Measurements from ENCODE around the gene DLL3.
"Not testable (repeated sequence)": the region's sequence is repeated elsewhere in the genome, so short reads cannot be mapped to it uniquely, and the experiment has no call there.

Gene DLL3, protein sequence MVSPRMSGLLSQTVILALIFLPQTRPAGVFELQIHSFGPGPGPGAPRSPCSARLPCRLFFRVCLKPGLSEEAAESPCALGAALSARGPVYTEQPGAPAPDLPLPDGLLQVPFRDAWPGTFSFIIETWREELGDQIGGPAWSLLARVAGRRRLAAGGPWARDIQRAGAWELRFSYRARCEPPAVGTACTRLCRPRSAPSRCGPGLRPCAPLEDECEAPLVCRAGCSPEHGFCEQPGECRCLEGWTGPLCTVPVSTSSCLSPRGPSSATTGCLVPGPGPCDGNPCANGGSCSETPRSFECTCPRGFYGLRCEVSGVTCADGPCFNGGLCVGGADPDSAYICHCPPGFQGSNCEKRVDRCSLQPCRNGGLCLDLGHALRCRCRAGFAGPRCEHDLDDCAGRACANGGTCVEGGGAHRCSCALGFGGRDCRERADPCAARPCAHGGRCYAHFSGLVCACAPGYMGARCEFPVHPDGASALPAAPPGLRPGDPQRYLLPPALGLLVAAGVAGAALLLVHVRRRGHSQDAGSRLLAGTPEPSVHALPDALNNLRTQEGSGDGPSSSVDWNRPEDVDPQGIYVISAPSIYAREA

DNA sequence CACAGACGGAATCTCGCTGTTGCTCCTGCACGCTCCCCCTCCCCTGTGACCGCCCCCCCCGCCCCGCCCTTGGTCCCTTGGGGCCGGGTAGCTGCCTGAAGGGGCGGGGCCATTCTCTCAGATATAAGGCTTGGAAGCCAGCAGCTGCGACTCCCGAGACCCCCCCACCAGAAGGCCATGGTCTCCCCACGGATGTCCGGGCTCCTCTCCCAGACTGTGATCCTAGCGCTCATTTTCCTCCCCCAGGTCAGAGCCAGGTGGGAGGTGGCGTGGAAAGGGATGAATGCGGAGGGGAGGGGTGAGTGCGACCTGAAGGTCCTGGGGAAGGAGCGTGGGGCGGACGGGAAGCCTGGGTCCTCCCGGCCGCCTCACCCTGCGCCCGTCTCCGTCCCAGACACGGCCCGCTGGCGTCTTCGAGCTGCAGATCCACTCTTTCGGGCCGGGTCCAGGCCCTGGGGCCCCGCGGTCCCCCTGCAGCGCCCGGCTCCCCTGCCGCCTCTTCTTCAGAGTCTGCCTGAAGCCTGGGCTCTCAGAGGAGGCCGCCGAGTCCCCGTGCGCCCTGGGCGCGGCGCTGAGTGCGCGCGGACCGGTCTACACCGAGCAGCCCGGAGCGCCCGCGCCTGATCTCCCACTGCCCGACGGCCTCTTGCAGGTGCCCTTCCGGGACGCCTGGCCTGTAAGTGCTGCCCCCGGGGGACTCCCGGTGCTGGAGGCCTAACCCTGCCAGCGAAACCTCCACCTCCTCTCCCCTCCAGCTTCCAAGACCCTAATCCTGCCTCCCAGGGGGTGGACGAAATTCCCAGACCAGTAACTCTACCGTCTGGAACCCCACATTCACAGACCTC is at the start of gene DLL3:
Gene DLL3, plus strand, starts transcription at position 150 of the 845 bp plus-strand sequence. Its CDS starts 28 bp downstream, at position 178.
- peak; percentile 80 for DNase-seq (ENCODE audit: low spot score)

DNA sequence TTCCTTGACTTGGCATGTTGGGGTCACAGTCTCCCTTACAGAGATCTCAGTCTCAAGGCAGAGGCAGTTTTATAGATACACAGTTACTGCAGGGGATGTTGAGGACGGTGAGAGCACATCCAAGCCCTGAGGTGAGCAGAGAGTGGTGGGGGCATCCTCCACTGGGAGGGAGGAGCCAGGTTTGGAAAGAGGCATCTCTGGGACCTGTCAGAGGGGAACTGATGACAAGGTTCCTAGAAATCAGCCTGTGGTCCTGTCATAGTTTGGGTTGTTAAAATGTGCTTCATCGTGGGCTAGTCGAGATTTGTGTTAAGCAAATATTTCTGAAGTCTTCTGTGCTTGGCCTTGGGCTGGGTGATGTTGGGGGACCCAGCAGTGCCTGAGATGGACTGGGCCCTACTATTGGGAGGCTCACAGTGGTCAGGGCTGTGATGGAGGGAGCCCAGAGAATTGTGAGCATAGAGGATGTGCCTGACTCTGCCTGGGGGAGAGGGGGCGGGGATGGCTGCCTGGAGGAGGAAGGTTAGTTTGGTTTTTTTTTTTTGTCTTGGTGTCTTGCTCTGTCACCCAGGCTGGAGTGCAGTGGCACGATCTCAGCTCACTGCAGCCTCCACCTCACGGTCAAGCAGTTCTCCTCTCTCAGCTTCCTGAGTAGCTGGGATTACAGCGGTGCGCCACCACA is 49.5 kb upstream of the DLL3 start:
- DNase-seq (ENCODE audit: low spot score), result no peak

DNA sequence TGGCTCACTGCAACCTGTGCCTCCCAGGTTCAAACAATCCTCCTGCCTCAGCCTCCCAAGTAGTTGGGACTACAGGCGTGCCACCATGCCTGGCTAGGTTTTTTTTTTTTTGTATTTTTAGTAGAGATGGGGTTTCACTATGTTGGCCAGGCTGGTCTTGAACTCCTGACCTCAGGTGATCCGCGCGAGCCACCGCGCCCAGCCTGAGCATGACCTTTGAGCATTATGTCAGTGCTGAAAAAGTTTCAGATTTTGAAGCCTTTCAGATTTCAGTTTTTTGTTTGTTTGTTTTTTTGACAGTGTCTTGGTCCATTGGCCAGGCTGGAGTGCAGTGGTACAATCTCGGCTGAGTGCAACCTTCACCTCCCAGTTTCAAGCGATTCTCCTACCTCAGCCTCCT is 47.5 kb upstream of the DLL3 start:
- DNase-seq (ENCODE audit: low spot score), result not testable (repeated sequence)

DNA sequence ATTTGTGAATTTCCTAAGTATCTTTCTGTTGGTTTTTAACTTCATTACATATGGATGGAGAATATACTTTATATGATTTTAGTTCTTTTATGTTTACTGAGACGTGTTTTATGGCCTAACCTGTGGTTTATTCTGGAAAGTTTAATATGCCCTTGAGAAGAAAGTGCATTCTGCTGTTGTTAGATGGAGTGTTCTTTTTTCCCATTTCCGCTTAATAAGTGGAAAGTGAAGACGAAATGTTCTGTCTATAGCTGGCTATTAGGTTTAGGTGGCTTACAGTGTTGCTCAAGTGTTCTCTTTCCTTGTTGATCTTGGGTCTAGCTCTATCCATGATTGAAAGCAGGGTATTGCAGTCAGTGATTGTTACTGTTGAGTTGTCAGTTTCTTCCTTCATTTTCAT is 35.3 kb upstream of the DLL3 start:
- no peak for DNase-seq (ENCODE audit: low spot score)

DNA sequence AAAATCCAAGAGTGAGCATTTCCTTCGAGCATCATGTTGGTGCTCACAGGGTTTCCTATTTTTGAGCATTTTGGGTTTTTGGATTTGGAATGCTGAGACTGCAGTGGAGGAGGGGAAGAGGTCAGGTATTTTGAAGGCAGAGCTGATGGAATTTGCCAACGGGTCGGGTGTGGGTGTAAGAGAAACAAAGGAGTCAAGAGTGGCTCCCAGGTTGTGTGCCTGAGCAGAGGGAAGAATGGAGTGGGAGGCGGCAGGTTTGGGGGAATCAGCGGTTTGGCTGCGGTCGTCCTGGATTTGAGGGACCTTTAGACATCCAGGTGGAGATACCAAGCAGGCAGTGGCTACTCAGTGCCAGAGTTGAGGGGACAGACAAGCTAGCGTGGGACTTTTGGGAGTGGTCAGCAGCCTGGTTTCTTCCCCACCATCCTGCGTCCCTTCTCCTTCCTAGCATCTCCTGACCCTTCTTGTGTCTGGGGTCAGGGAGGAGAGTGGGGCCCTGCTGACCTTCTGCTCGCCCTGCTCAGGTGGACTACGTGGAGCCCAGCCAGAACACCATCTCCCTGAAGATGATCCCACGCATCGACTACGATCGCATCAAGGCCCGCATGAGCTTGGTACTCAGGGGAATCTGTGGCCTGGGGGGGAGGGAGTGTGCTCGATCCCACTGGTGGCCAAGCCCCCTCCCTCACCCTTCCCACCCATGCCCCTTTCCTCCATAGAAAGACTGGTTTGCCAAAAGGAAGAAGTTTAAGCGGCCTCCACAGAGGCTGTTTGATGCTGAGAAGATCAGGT is 32.6 kb upstream of the DLL3 start:
- DNase-seq (ENCODE audit: low spot score), result no peak

DNA sequence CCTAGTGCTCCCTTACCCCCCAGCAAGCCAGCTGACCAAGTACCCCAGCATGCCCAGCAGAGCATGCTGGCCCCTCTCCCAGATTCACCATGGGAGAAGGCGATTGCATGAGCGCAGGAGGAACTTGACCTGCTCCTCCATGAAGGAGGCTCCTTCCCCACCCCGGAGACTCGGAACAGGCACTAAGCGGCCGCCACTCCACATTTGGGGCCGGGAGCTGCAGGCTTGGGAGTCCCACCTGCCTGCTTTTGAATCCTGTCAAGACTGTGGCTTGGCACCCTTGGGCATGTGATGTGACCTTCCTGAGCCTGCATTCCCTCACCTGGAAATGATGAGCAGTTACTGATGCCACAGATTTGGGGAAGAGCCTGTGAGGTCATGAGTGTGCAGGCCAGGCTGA is 30.8 kb upstream of the DLL3 start:
- no peak for DNase-seq (ENCODE audit: low spot score)

DNA sequence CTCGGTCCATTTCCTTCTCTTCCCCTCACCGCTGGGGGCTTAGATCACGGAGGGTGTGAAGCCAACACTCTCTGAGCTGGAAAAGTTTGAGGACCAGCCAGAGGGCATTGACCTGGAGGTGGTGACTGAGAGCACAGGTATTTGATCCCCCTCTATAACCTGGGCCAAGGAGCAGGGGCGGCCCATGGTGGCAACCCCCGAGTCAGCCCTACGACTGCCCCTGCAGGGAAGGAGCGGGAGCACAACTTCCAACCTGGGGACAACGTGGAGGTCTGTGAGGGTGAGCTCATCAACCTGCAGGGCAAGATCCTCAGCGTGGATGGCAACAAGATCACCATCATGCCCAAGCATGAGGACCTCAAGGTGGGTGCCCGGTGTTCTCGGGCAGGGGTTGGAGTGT is 29.7 kb upstream of the DLL3 start:
- DNase-seq (ENCODE audit: low spot score), result no peak

DNA sequence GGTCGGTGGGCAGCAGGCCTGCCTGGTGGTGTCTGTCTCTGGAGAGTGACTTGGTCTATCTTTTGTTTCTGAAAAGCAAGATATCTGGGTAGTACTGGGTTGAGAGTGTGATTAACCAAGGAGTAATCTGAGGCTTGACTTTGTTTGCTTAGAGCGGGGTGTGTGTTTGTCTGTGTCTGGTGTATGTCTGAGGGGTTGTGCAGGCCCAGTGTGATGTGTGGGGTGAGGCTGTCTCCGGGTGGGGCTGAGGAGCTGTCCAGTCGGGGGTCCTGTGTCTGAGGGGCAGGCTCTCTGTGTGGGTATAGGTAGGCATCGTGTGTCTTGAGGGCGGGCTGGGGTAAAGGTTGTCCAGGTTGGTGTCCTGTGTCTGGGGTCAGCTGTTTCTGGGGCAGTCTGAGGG is 29.2 kb upstream of the DLL3 start:
- DNase-seq (ENCODE audit: low spot score), result no peak

DNA sequence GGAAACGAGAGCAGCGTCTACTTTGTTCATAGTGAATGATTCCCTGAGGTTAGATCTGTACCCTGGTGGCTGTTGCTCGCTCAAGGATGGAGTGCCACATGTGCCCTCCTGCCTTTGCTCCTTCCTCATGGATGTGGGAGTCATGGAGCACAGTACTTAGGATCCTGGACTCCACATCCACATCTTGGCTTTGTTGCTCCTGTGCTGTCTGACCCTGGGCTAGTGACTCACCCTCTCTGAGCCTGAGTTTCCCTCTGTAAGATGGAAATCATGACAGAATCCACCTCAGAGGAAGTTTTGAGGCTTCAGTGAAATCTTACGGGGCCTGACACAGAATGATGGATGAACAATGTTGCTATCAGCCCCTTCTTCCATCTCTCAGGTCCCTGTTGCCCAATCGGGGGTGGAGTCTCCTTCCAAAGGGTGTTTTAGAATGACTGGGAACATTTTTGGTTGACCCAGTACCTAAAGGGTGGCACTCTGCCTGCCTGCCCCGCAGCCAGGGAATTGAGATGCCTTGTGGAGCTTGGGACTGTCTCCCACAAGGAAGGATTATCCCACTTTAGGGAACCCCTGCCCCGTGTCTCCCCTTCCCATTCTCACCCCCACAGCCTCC is 27.9 kb upstream of the DLL3 start:
- DNase-seq (ENCODE audit: low spot score), result no peak

DNA sequence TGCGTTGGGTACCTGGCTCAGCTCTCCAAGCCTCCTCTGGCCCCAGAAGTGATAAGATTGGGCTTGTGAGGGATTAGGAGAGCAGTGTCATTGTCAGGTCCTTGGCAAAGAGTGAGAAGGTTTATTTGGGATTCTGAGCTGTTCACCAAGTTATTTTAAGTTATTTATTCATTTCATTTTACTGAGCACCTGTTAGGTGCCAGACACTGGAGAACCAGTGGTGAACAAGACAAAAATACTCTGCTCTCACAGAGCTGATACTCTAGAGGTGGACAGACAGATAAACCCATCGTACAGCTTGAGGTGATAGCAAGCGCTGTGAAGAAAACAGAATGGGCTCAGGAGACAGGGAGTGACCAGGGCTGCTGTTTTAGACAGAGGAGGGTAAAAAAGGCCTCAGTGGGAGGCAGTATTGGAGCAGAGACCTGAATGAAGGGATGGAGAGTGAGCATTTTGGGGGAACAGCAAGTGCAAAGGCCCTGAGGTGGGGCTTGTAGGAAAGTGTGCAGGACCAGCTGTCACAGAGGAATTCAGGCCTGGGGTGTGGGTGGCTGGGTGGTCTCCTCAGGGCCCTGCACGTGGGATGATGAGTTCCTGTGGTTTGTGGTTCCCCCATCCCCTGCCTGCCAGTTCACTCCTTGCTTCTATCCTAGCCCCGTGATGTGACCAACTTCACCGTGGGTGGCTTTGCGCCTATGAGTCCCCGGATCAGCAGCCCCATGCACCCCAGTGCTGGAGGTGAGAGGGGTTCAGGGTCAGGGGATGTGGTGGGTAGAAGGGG is 26.8 kb upstream of the DLL3 start:
- no peak for DNase-seq (ENCODE audit: low spot score)

DNA sequence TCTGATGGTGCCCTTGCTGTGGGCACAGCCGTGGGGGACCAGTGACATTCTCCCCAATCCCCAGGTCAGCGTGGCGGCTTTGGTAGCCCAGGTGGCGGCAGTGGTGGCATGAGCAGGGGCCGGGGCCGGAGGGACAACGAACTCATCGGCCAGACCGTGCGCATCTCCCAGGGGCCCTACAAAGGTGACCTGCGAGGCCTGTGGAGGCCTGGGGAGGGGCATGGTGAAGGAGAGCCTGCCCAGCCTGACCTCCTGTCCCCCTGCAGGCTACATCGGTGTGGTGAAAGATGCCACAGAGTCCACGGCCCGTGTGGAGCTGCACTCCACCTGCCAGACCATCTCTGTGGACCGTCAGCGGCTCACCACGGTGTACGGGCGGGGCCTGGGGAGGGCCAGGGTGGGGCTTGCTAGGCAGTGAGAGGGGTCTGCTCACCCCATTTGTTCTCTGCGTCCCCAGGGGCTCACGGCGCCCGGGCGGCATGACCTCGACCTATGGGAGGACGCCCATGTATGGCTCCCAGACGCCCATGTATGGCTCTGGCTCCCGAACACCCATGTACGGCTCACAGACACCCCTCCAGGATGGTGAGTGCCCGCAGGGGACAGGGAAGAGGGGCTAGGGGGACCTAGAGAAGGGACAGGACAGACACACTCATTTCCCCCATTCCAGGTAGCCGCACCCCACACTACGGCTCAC is 25.9 kb upstream of the DLL3 start:
- no peak for DNase-seq (ENCODE audit: low spot score)

DNA sequence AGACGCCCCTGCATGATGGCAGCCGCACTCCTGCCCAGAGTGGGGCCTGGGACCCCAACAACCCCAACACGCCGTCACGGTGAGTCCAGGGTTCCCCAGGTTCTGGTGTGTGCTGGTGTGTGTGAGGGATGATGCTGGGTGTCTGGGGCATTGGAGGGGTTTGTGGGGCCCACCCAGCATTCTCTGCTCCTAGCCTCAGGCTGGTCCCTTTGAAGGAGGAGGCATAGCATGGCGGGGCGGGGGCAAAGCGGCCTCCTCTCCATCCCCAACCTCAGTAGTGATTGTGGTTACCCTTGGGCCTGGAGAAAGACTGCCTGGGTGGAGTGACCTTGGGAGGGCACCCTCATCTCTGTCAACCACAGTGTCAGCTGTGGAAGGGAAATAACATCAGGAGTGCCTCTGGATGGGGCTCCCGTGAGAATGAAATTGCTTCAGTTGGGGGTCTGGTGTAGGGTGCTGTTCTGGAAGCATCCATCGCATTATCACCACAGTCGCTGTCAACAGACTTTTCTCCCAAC is 25.2 kb upstream of the DLL3 start:
- no peak for DNase-seq (ENCODE audit: low spot score)

DNA sequence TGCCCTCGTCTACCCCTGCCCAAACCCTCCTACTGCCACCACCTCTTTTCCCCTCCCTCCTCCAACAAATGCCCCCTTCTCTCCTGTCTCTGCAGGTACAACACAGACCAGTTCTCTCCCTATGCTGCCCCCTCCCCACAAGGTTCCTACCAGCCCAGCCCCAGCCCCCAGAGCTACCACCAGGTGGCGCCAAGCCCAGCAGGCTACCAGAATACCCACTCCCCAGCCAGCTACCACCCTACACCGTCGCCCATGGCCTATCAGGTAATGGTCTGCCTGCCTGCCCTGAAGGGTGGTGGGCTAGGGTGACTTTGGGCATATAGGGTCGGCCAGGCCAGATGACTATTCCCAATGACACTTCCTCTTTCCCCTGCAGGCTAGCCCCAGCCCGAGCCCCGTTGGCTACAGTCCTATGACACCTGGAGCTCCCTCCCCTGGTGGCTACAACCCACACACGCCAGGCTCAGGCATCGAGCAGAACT is 24.6 kb upstream of the DLL3 start:
- peak; percentile 68 for DNase-seq (ENCODE audit: low spot score)

DNA sequence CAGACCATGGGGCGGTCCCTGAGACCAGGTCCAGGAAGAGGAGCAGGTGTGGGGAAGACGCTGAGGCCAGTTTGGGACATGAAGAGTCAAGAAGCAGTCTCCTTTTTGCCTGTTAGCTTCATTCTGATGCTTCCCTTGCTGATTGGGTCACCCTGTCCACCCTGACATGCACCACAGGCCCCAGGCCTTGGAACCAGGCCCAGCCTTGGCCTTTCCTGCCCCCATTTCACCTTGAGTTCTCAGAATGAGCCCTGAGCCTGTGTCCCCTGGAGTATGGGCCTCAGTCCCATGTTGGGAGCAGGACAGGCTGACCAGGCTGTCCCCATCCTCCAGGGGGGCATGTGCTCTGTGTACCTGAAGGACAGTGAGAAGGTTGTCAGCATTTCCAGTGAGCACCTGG is 23.0 kb upstream of the DLL3 start:
- DNase-seq (ENCODE audit: low spot score), result no peak

DNA sequence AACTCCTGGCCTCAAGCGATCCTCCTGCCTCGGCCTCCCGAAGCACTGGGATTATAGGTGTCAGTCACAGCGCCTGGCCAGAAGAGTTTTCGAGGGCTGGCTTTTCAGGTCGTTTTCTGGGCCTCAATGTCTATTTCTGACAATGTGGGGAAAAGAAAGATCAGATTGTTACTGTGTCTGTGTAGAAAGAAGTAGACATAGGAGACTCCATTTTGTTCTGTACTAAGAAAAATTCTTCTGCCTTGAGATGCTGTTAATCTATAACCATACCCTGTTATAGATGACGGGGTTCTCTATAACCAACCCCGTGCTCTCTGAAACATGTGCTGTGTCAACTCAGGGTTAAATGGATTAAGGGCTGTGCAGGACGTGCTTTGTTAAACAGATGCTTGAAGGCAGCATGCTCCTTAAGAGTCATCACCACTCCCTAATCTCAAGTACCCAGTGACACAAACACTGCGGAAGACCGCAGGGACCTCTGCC is 19.4 kb upstream of the DLL3 start:
- DNase-seq (ENCODE audit: low spot score), result not testable (repeated sequence)

DNA sequence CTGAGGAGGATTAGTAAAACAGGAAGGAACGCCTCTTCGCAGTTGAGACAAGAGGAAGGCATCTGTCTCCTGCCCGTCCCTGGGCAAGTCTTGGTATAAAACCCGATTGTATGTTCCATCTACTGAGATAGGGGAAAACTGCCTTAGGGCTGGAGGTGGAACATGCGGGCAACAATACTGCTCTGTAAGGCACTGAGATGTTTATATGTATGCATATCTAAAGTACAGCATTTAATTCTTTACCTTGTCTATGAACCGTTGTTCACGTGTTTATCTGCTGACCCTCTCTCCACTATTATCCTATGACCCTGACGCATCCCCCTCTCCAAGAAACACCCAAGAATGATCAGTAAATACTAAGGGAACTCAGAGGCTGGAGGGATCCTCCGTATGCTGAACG is 18.8 kb upstream of the DLL3 start:
- no peak for DNase-seq (ENCODE audit: low spot score)

DNA sequence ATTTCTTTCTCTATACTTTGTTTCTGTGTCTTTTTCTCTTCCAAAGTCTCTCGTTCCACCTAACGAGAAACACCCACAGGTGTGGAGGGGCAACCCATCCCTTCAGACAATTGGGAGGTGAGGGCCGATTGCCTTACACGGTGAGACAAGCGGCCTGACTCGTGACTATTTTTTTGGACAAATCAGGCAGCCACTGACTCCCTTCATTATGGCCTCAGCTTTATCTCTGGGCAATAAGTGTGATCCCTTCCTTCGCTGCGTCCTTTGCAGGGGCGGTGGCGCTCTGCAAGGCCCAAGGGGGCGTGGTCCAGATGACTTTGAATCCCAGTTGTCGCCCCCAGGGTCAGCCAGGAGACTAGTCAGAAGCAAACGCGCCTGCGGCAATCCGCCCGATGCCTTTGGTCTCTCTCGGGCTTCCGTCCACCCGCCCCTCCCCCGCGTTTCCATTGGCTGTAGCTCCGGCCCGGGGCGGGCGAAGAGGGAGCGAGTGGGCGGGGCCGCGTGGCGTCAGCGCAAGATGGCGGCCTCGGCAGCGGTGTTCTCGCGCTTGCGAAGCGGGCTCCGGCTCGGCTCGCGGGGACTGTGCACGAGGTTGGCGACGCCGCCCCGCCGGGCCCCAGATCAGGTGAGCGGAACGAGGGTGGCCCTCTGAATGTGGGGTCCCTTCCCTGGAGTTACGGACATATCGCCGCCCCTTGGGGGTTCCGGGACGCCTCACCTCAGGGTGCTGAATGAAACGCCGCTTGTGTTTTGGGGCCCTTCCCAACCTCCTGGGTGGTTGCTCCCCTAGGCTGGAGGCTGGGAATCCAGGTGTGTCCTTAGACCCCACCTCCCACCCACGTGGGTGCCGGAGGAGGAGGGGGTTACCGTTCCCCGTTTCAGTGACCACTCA is 18.2 kb upstream of the DLL3 start, which contains the start of gene TIMM50:
Gene TIMM50, plus strand, starts transcription at position 502 of the 892 bp plus-strand sequence. Its CDS starts 16 bp downstream, at position 518.
- DNase-seq (ENCODE audit: low spot score), result peak; percentile 98

DNA sequence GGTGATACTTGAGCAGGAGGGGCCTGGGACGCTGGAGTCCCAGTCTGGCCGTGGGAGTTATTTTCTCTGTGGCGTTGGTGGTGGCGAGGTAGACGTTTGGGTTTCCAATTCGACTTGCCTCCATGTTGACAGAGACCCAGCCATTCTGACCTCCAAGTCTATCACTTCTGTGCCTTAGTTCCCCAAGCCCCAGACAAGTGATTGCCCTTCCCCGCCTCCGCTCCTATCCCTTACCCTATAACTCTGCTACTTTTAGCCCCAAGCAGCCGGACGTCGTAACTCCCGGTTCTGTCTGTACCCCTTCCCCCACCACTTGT is 17.6 kb upstream of the DLL3 start:
- DNase-seq (ENCODE audit: low spot score), result no peak

Data from NAMALWA (cell line).